Thyroid gland (tissue), 4 donors: ENCODE measurements around the gene BZW2.

Experiments used
- POLR2A ChIP-seq, 2 donors: fragments of 450-650 bp; IDR thresholded peaks; one replicate each; pipeline ENCODE4 v1.6.1; 2017; ENCODE audit warnings: antibody characterized with exemption in 2 of 2, mild to moderate bottlenecking in 2 of 2, moderate library complexity in 1 of 2
- TF ChIP-seq, protein P1 (sequence below), 6 experiments: fragments of 200-600 bp in 3 of 6; fragments of 450-650 bp in 3 of 6; sonication (generic) in 3 of 6; IDR thresholded peaks; one replicate each; pipeline ENCODE4 v1.5.1; 2016 to 2019; ENCODE audit warnings: antibody characterized with exemption in 6 of 6, mild to moderate bottlenecking in 2 of 6, inconsistent platforms in 1 of 6, moderate library complexity in 1 of 6

DNA sequence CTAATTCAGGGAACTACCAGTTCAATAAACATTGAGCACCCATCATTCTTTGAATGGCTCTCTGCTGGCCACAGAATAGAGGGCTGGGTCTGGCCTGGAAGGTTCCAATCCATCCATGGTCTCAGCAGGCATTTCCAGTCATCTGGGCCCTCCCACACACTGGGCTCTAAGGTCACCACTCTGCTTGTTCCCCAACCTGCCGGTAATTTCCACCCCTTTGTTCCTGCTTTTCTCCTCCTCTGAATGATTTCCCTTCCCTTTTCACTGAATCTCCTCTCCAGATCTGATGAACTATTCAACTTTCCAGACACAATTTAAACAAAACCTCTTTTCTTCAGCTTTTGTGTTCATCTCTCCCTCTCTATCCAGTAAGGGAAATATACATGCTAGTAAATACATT lies 2.6 kb downstream of the BZW2 start:
- TF ChIP-seq, protein P1, sequence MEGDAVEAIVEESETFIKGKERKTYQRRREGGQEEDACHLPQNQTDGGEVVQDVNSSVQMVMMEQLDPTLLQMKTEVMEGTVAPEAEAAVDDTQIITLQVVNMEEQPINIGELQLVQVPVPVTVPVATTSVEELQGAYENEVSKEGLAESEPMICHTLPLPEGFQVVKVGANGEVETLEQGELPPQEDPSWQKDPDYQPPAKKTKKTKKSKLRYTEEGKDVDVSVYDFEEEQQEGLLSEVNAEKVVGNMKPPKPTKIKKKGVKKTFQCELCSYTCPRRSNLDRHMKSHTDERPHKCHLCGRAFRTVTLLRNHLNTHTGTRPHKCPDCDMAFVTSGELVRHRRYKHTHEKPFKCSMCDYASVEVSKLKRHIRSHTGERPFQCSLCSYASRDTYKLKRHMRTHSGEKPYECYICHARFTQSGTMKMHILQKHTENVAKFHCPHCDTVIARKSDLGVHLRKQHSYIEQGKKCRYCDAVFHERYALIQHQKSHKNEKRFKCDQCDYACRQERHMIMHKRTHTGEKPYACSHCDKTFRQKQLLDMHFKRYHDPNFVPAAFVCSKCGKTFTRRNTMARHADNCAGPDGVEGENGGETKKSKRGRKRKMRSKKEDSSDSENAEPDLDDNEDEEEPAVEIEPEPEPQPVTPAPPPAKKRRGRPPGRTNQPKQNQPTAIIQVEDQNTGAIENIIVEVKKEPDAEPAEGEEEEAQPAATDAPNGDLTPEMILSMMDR (IDR thresholded peaks at IDR 0.05) = no peak
- no peak for TF ChIP-seq POLR2A (IDR thresholded peaks at IDR 0.05)
